H9 (cell line): ENCODE results near the gene ARHGAP24. TPM values are rescaled to one million over a fixed set of nuclear protein-coding genes. Genes with fewer than 3 reads are reported as not detected.

ENCODE experiments used
- DNase-seq: peaks from one replicate; pipeline ENCODE4 v3.0.0-alpha.2; 2017
- H2AFZ ChIP-seq: one replicate; pipeline ENCODE4 v1.6.1; 2013; ENCODE audit warnings: mild to moderate bottlenecking, low read length, control low read depth, moderate library complexity
- H2AK5ac ChIP-seq: 2 replicates; pipeline ENCODE4 v1.6.1; 2013; ENCODE audit warnings: low read length, control low read depth, mixed read lengths; ENCODE audit not compliant: insufficient read length
- H2BK120ac ChIP-seq: one replicate; pipeline ENCODE4 v1.6.1; 2013; ENCODE audit warnings: low read depth, mild to moderate bottlenecking, low read length, control low read depth, inconsistent platforms; ENCODE audit not compliant: poor library complexity, severe bottlenecking
- H2BK12ac ChIP-seq: 2 replicates; pipeline ENCODE4 v1.6.1; 2013; ENCODE audit warnings: low read length, control low read depth, mixed read lengths, low read depth; ENCODE audit not compliant: insufficient read length
- H2BK15ac ChIP-seq: 2 replicates; pipeline ENCODE4 v1.6.1; 2013; ENCODE audit warnings: low read depth, low read length, control low read depth
- H2BK20ac ChIP-seq: one replicate; pipeline ENCODE4 v1.6.1; 2013; ENCODE audit warnings: low read depth, mild to moderate bottlenecking, low read length, control low read depth, inconsistent platforms; ENCODE audit not compliant: poor library complexity, severe bottlenecking
- H2BK5ac ChIP-seq: 2 replicates; pipeline ENCODE4 v1.6.1; 2013; ENCODE audit warnings: low read length, control low read depth, mixed read lengths; ENCODE audit not compliant: insufficient read length
- H3K14ac ChIP-seq: 2 replicates; pipeline ENCODE4 v1.6.1; 2013; ENCODE audit warnings: low read length, control low read depth; ENCODE audit not compliant: insufficient read depth
- H3K18ac ChIP-seq: 2 replicates; pipeline ENCODE4 v1.6.1; 2013; ENCODE audit warnings: low read depth, mild to moderate bottlenecking, mixed read lengths, low read length, control low read depth; ENCODE audit not compliant: insufficient read length
- H3K23ac ChIP-seq: 2 replicates; pipeline ENCODE4 v1.6.1; 2013; ENCODE audit warnings: low read length, control low read depth, mixed read lengths, low read depth; ENCODE audit not compliant: insufficient read length
- H3K23me2 ChIP-seq: 2 replicates; pipeline ENCODE4 v1.6.1; 2013; ENCODE audit warnings: low read depth, mild to moderate bottlenecking, mixed read lengths, low read length, control low read depth; ENCODE audit not compliant: insufficient read length, poor library complexity, severe bottlenecking
- H3K27ac ChIP-seq: 2 replicates; pipeline ENCODE4 v1.5.1; 2013; ENCODE audit warnings: low read length, control low read depth, mixed read lengths, low read depth; ENCODE audit not compliant: insufficient read length
- H3K27me3 ChIP-seq: 2 replicates; pipeline ENCODE4 v1.6.1; 2013; ENCODE audit warnings: low read length, control low read depth, inconsistent platforms; ENCODE audit not compliant: insufficient read depth
- H3K4ac ChIP-seq: 2 replicates; pipeline ENCODE4 v1.6.1; 2013; ENCODE audit warnings: low read depth, mild to moderate bottlenecking, control low read depth, inconsistent platforms, low read length, moderate library complexity
- H3K4me1 ChIP-seq: 2 replicates; pipeline ENCODE4 v1.6.1; 2013; ENCODE audit warnings: low read length, control low read depth, inconsistent platforms; ENCODE audit not compliant: insufficient read depth
- H3K4me2 ChIP-seq: 2 replicates; pipeline ENCODE4 v1.6.1; 2013; ENCODE audit warnings: low read length, control low read depth, mixed read lengths; ENCODE audit not compliant: insufficient read length, insufficient read depth
- H3K56ac ChIP-seq: 2 replicates; pipeline ENCODE4 v1.6.1; 2013; ENCODE audit warnings: low read depth, mild to moderate bottlenecking, mixed read lengths, low read length, control low read depth; ENCODE audit not compliant: insufficient read length
- H3K79me1 ChIP-seq: 2 replicates; pipeline ENCODE4 v1.6.1; 2013; ENCODE audit warnings: low read depth, mild to moderate bottlenecking, moderate library complexity, low read length, control low read depth, inconsistent platforms; ENCODE audit not compliant: insufficient read depth, poor library complexity, severe bottlenecking
- H3K79me2 ChIP-seq: 2 replicates; pipeline ENCODE4 v1.6.1; 2013; ENCODE audit warnings: low read length, control low read depth, inconsistent platforms; ENCODE audit not compliant: insufficient read depth
- H3K9ac ChIP-seq: 2 replicates; pipeline ENCODE4 v1.6.1; 2013; ENCODE audit warnings: low read length, control low read depth, mixed read lengths; ENCODE audit not compliant: insufficient read length; ENCODE audit errors: extremely low read depth
- H3K9me3 ChIP-seq: one replicate; pipeline ENCODE4 v1.6.1; 2013; ENCODE audit warnings: low read depth, low read length, inconsistent platforms; ENCODE audit not compliant: control insufficient read depth
- H3T11ph ChIP-seq: one replicate; pipeline ENCODE4 v1.6.1; 2013; ENCODE audit warnings: mild to moderate bottlenecking, low read length, control low read depth, inconsistent platforms
- H4K20me1 ChIP-seq: one replicate; pipeline ENCODE4 v1.6.1; 2013; ENCODE audit not compliant: control insufficient read depth, insufficient read length, insufficient read depth
- H4K5ac ChIP-seq: 2 replicates; pipeline ENCODE4 v1.6.1; 2013; ENCODE audit warnings: low read depth, mild to moderate bottlenecking, mixed read lengths, low read length, control low read depth; ENCODE audit not compliant: insufficient read length
- H4K8ac ChIP-seq: replicated peaks from 2 replicates; pipeline ENCODE4 v1.6.1; 2013; ENCODE audit warnings: low read length, control low read depth, mixed read lengths, low read depth; ENCODE audit not compliant: insufficient read length
- H4K91ac ChIP-seq: 2 replicates; pipeline ENCODE4 v1.6.1; 2013; ENCODE audit warnings: low read depth, mild to moderate bottlenecking, moderate library complexity, mixed read lengths, low read length, control low read depth; ENCODE audit not compliant: insufficient read length
- H3K27ac Mint-ChIP-seq, 3 experiments: 2 replicates in 2 of 3; 3 replicates in 1 of 3; pipeline ENCODE4 v1.8.0; 2020 to 2021; ENCODE audit warnings: mixed read lengths in 3 of 3, mild to moderate bottlenecking in 1 of 3, moderate library complexity in 1 of 3
- H3K27me3 Mint-ChIP-seq: 2 replicates; pipeline ENCODE4 v1.8.0; 2021; ENCODE audit warnings: low read depth, mild to moderate bottlenecking, moderate library complexity, mixed read lengths
- H3K36me3 Mint-ChIP-seq, 3 experiments: 2 replicates in 2 of 3; 3 replicates in 1 of 3; pipeline ENCODE4 v1.8.0; 2020 to 2021; ENCODE audit warnings: low read depth in 3 of 3, mixed read lengths in 3 of 3; ENCODE audit not compliant: insufficient read depth in 1 of 3
- H3K4me1 Mint-ChIP-seq, 2 experiments: 2 replicates each; pipeline ENCODE4 v1.8.0; 2020; ENCODE audit warnings: mixed read lengths in 2 of 2
- H3K4me3 Mint-ChIP-seq, 2 experiments: 2 replicates in 1 of 2; 3 replicates in 1 of 2; pipeline ENCODE4 v1.8.0; 2020 to 2021; ENCODE audit warnings: mild to moderate bottlenecking in 2 of 2, mixed read lengths in 2 of 2, moderate library complexity in 1 of 2
- H3K9me3 Mint-ChIP-seq, 2 experiments: 2 replicates in 1 of 2; 3 replicates in 1 of 2; pipeline ENCODE4 v1.8.0; 2020; ENCODE audit warnings: mild to moderate bottlenecking in 2 of 2, mixed read lengths in 2 of 2, moderate library complexity in 1 of 2
- CTCF ChIP-seq: fragments of 200-600 bp; sonication (generic); conservative IDR thresholded peaks from 3 replicates; pipeline ENCODE4 v1.8.0; 2021; ENCODE audit warnings: antibody characterized with exemption, mild to moderate bottlenecking
- WGBS: extraction: QIAGEN DNeasy Blood & Tissue Kit; methylation state at CpG from one replicate; pipeline ENCODE4 v1.1.7; 2013; ENCODE audit warnings: missing lambda C conversion rate, low lambda C conversion rate, mixed read lengths; ENCODE audit not compliant: insufficient read length; ENCODE audit errors: extremely low coverage; 5-methylcytosine and 5-hydroxymethylcytosine counted together
- total RNA-seq: library from RNA; stranded (reverse); gene quantifications from 2 replicates; pipeline ENCODE4 v1.2.1, GENCODE V29; 2021

The ARHGAP24 gene
- total RNA-seq, 1 experiment from 2014 or later, result 0.37 TPM

GRCh38 chr4:85812776-85813175 lies 337.8 kb downstream of the ARHGAP24 start:
- peaks cover 6% of the 10 kb centered on the region; the same call in 1 of the 2 replicates for H3K4me1 ChIP-seq
- DNase-seq, result no peak
- Mint-ChIP-seq H3K27ac (no peak overlapping the region; a peak in 1 of 7 replicates), H3K27me3 (no peaks in the 10 kb centered on the region), H3K9me3 (no peaks in the 10 kb centered on the region), H3K36me3 (0 out of 7 replicates have a peak, but pooled peaks cover 0 to 3% (median 0%) of the 10 kb centered on the region in 3 experiments), H3K4me3 (no peak overlapping the region), H3K4me1 (peaks cover 17% of the 10 kb centered on the region in 2 experiments)
- no peak overlapping the region for H3K23ac ChIP-seq
- no peak overlapping the region for H3K4me2 ChIP-seq
- no peaks in the 10 kb centered on the region for H3K79me2 ChIP-seq
- no peak overlapping the region for H3K14ac ChIP-seq
- no peaks in the 10 kb centered on the region for H3K9me3 ChIP-seq
- no peak overlapping the region for H2AK5ac ChIP-seq
- no peaks in the 10 kb centered on the region for H4K20me1 ChIP-seq
- H3T11ph ChIP-seq, result no peak overlapping the region
- TF ChIP-seq CTCF, result no peak
- H3K9ac ChIP-seq, result no peak overlapping the region
- no peak overlapping the region for H2BK120ac ChIP-seq
- no peak overlapping the region for H2BK5ac ChIP-seq
- no peak overlapping the region for H4K8ac ChIP-seq
- no peaks in the 10 kb centered on the region for H3K23me2 ChIP-seq
- no peak overlapping the region for H3K18ac ChIP-seq
- H2BK12ac ChIP-seq, result no peak overlapping the region
- WGBS, result no CpG with 5 or more reads among the region's 4 CpGs
- no peak overlapping the region for H4K91ac ChIP-seq
- H2BK15ac ChIP-seq, result no peak overlapping the region
- no peak overlapping the region for H3K4ac ChIP-seq
- no peak overlapping the region for H2BK20ac ChIP-seq
- H4K5ac ChIP-seq, result no peak overlapping the region
- H3K27me3 ChIP-seq, result no peaks in the 10 kb centered on the region
- no peak overlapping the region for H3K56ac ChIP-seq
- no peak overlapping the region for H2AFZ ChIP-seq
- no peaks in the 10 kb centered on the region for H3K79me1 ChIP-seq
- no peak overlapping the region for H3K27ac ChIP-seq
